ENCODE measurements around the gene SLC25A29. TPM values are rescaled to one million over a fixed set of nuclear protein-coding genes. Genes with fewer than 3 reads are reported as not detected.

SLC25A29 gene
- total RNA-seq, 1 experiment from 2014 or later, result 179 TPM

DNA sequence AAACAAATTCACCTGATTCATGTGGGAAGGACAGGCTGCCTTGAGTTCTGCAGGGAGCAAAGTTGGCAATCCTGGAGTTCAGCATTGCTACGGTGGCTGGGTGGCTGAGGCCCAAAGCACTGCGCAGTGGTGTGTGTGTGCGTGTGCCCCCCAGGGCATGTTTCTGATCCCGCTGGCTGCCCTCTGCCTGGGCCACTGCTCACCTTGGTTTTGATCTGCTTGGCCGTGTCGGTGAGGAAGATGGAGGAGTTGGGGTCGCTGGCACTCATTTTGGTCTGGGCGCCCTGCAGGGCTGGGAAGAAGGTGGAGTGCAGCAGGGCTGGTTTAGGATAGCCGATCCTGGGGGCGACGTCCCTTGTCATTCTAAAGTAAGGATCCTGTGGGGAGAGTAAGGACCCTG lies 36.0 kb upstream of the SLC25A29 start:
- ChIA-PET POLR2A (no interaction called here), CTCF (interaction anchor here (0.6 kb wide), 1 partner anchor 12 kb away, joined by 3 read pairs; no protein-coding TSS in a partner anchor)
- no peak for ATAC-seq
- Mint-ChIP-seq H3K27ac (no peak overlapping the region), H3K4me3 (no peak overlapping the region), H3K36me3 (peaks cover 54% of the 10 kb centered on the region), H3K9me3 (no peaks in the 10 kb centered on the region), H3K27me3 (ENCODE audit: low read depth) (no peaks in the 10 kb centered on the region; the same call in 1 of the 2 replicates), H3K4me1 (no peaks in the 10 kb centered on the region)
- TF ChIP-seq CREM (CRISPR knock-in tag; IDR thresholded peaks at IDR 0.05) (no peak), HMGA2 (CRISPR knock-in tag; IDR thresholded peaks at IDR 0.05) (no peak), ZNF423 (CRISPR knock-in tag; IDR thresholded peaks at IDR 0.05) (no peak), ZNF317 (CRISPR knock-in tag; IDR thresholded peaks at IDR 0.05; ENCODE audit: borderline replicate concordance, low read depth) (no peak), TP53 (CRISPR knock-in tag; IDR thresholded peaks at IDR 0.05) (no peak), NR3C1 (CRISPR knock-in tag; conservative IDR thresholded peaks at IDR 0.05; ENCODE audit: low read depth) (no peak)
- TF ChIP-seq, protein P1, sequence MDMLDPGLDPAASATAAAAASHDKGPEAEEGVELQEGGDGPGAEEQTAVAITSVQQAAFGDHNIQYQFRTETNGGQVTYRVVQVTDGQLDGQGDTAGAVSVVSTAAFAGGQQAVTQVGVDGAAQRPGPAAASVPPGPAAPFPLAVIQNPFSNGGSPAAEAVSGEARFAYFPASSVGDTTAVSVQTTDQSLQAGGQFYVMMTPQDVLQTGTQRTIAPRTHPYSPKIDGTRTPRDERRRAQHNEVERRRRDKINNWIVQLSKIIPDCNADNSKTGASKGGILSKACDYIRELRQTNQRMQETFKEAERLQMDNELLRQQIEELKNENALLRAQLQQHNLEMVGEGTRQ (CRISPR knock-in tag; IDR thresholded peaks at IDR 0.05), result no peak
- TF ChIP-seq, protein P2, sequence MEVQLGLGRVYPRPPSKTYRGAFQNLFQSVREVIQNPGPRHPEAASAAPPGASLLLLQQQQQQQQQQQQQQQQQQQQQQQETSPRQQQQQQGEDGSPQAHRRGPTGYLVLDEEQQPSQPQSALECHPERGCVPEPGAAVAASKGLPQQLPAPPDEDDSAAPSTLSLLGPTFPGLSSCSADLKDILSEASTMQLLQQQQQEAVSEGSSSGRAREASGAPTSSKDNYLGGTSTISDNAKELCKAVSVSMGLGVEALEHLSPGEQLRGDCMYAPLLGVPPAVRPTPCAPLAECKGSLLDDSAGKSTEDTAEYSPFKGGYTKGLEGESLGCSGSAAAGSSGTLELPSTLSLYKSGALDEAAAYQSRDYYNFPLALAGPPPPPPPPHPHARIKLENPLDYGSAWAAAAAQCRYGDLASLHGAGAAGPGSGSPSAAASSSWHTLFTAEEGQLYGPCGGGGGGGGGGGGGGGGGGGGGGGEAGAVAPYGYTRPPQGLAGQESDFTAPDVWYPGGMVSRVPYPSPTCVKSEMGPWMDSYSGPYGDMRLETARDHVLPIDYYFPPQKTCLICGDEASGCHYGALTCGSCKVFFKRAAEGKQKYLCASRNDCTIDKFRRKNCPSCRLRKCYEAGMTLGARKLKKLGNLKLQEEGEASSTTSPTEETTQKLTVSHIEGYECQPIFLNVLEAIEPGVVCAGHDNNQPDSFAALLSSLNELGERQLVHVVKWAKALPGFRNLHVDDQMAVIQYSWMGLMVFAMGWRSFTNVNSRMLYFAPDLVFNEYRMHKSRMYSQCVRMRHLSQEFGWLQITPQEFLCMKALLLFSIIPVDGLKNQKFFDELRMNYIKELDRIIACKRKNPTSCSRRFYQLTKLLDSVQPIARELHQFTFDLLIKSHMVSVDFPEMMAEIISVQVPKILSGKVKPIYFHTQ (CRISPR knock-in tag; IDR thresholded peaks at IDR 0.05), result no peak
- TF ChIP-seq, protein P3, sequence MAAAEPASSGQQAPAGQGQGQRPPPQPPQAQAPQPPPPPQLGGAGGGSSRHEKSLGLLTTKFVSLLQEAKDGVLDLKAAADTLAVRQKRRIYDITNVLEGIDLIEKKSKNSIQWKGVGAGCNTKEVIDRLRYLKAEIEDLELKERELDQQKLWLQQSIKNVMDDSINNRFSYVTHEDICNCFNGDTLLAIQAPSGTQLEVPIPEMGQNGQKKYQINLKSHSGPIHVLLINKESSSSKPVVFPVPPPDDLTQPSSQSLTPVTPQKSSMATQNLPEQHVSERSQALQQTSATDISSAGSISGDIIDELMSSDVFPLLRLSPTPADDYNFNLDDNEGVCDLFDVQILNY (CRISPR knock-in tag; IDR thresholded peaks at IDR 0.05), result no peak
- TF ChIP-seq, protein P4, sequence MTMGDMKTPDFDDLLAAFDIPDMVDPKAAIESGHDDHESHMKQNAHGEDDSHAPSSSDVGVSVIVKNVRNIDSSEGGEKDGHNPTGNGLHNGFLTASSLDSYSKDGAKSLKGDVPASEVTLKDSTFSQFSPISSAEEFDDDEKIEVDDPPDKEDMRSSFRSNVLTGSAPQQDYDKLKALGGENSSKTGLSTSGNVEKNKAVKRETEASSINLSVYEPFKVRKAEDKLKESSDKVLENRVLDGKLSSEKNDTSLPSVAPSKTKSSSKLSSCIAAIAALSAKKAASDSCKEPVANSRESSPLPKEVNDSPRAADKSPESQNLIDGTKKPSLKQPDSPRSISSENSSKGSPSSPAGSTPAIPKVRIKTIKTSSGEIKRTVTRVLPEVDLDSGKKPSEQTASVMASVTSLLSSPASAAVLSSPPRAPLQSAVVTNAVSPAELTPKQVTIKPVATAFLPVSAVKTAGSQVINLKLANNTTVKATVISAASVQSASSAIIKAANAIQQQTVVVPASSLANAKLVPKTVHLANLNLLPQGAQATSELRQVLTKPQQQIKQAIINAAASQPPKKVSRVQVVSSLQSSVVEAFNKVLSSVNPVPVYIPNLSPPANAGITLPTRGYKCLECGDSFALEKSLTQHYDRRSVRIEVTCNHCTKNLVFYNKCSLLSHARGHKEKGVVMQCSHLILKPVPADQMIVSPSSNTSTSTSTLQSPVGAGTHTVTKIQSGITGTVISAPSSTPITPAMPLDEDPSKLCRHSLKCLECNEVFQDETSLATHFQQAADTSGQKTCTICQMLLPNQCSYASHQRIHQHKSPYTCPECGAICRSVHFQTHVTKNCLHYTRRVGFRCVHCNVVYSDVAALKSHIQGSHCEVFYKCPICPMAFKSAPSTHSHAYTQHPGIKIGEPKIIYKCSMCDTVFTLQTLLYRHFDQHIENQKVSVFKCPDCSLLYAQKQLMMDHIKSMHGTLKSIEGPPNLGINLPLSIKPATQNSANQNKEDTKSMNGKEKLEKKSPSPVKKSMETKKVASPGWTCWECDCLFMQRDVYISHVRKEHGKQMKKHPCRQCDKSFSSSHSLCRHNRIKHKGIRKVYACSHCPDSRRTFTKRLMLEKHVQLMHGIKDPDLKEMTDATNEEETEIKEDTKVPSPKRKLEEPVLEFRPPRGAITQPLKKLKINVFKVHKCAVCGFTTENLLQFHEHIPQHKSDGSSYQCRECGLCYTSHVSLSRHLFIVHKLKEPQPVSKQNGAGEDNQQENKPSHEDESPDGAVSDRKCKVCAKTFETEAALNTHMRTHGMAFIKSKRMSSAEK (CRISPR knock-in tag; IDR thresholded peaks at IDR 0.05; ENCODE audit: borderline replicate concordance), result no peak
- TF ChIP-seq, protein P5, sequence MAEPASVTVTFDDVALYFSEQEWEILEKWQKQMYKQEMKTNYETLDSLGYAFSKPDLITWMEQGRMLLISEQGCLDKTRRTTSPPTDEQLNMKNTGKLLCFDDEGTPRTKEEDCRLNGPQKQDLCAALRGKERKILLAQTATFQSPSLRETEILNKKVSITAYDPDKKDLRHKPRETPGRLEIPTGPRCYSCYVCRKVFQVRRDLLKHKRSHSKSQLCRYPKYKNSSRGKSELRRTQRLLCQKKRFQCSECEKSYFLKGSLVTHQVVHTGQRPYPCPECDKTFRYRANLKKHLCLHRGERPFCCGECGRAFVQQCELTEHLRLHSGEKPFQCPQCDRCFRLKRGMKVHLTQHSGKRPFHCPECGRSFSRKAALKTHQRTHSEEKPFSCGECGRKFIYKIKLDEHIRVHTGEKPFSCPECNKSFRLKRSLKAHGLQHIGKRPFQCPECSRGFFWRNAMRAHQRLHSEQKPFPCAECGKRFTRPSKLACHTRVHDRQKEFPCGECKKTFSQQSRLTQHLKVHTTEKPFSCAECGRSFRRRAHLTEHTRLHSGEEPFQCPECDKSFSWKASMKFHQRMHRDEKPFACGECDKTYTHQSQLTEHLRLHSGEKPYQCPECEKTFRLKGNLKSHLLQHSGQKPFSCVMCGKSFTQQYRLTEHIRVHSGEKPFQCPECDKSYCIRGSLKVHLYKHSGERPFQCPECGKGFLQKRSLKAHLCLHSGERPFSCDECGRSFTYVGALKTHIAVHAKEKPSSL (CRISPR knock-in tag; conservative IDR thresholded peaks at IDR 0.05), result no peak
- TF ChIP-seq, protein P6, sequence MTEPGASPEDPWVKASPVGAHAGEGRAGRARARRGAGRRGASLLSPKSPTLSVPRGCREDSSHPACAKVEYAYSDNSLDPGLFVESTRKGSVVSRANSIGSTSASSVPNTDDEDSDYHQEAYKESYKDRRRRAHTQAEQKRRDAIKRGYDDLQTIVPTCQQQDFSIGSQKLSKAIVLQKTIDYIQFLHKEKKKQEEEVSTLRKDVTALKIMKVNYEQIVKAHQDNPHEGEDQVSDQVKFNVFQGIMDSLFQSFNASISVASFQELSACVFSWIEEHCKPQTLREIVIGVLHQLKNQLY (CRISPR knock-in tag; IDR thresholded peaks at IDR 0.05), result no peak
- DNase-seq (ENCODE audit: low spot score), result no peak
